H1 (cell line): ENCODE measurements around the gene C17orf50. TPM values are rescaled to one million over a fixed set of nuclear protein-coding genes. Genes with fewer than 3 reads are reported as not detected.
A peak's percentile ranks its signal among the peaks of the same experiment; 100 is the strongest.

Experiments used
- MAFK ChIP-seq: IDR thresholded peaks from 2 replicates; pipeline ENCODE4 v1.6.1; 2012; ENCODE audit warnings: low read depth, mild to moderate bottlenecking, improper control_type of control experiment, low read length
- POLR2AphosphoS5 ChIP-seq: IDR thresholded peaks from 2 replicates; pipeline ENCODE4 v1.6.1; 2011; ENCODE audit warnings: low read depth, low read length
- SIN3A ChIP-seq, 2 experiments: IDR thresholded peaks in 1 of 2; conservative IDR thresholded peaks in 1 of 2; 2 replicates each; pipeline ENCODE4 v1.6.1; 2011 to 2012; ENCODE audit warnings: low read length in 2 of 2, improper control_type of control experiment in 1 of 2, low read depth in 1 of 2, mild to moderate bottlenecking in 1 of 2
- polyA plus RNA-seq, 7 experiments: library from polyadenylated mRNA; depleted of rRNA in 3 of 7; stranded (reverse) in 5 of 7; unstranded in 2 of 7; fragments of >200 nt in 5 of 7; fragments of 200-250 nt in 2 of 7; gene quantifications; 1 replicate in 5 of 7; 2 replicates in 1 of 7; 4 replicates in 1 of 7; pipeline versions ENCODE4 v1.2.1 to v1.2.3, GENCODE V29; 2011 to 2013; ENCODE audit warnings: missing spikeins in 2 of 7, mixed read lengths in 2 of 7
- total RNA-seq: library from RNA; stranded (reverse); fragmentation: NEBNext Ultra II Directional; extraction: Animal tissue kit (Norgen Biotek cat#: 25700); gene quantifications from 2 replicates; pipeline ENCODE4 v1.2.1, GENCODE V29; 2021

C17orf50 gene
- total and polyA plus RNA-seq, 2 of the 8 experiments (the other 6 are each of a cell fraction or from before 2014, with no cell fraction given) = 0.12 TPM; not detected in 1

GRCh38 chr17:35808240-35808961, 47.7 kb downstream of the C17orf50 start (continued):
- TF ChIP-seq POLR2AphosphoS5 (no peak), SIN3A (conservative IDR thresholded peaks at IDR 0.05 in 1 of 2, IDR thresholded peaks at IDR 0.05 in 1 of 2; ENCODE audit: low read depth in 1 of 2, low read length in 2 of 2) (0 out of 4 replicates have a peak, but pooled peaks of 1 of the 2 experiments have one; percentile 2), MAFK (0 out of 2 replicates have a peak, but pooled peaks have one; percentile 5)
